Superior temporal gyrus (tissue), 1 donor: Measurements from ENCODE around the gene ADD1.

ENCODE experiments used
- DNase-seq: peaks from one replicate; pipeline ENCODE4 v3.0.0-alpha.2; 2016; ENCODE audit errors: extremely low spot score

ADD1 gene

GRCh38 chr4:2822461-2823300 is 21.0 kb upstream of the ADD1 start:
- DNase-seq: no peak

GRCh38 chr4:2823301-2823670 is 20.4 kb upstream of the ADD1 start:
- no peak for DNase-seq

GRCh38 chr4:2823671-2824328 is 19.8 kb upstream of the ADD1 start:
- no peak for DNase-seq

- DNase-seq: no peak
Observed at GRCh38 chr4:2824329-2824835, 19.3 kb upstream of the ADD1 start.

- DNase-seq: no peak
Observed at GRCh38 chr4:2824836-2825381, 18.7 kb upstream of the ADD1 start.

- DNase-seq: no peak
Observed at GRCh38 chr4:2825740-2826139, 17.9 kb upstream of the ADD1 start.

GRCh38 chr4:2827071-2827873 is 16.4 kb upstream of the ADD1 start:
- no peak for DNase-seq

- no peak for DNase-seq
Observed at GRCh38 chr4:2827874-2828751, 15.5 kb upstream of the ADD1 start.

- no peak for DNase-seq
Observed at GRCh38 chr4:2828758-2829181, 14.9 kb upstream of the ADD1 start.

GRCh38 chr4:2829321-2829932 is 14.2 kb upstream of the ADD1 start:
- DNase-seq: no peak

GRCh38 chr4:2829933-2830451 is 13.7 kb upstream of the ADD1 start:
- no peak for DNase-seq

- no peak for DNase-seq
Observed at GRCh38 chr4:2830632-2831610, 12.7 kb upstream of the ADD1 start.

- DNase-seq: no peak
Observed at GRCh38 chr4:2831611-2832308, 11.9 kb upstream of the ADD1 start.

GRCh38 chr4:2832309-2832980 is 11.2 kb upstream of the ADD1 start:
- DNase-seq: no peak

GRCh38 chr4:2832981-2833670 is 10.5 kb upstream of the ADD1 start:
- DNase-seq: no peak

GRCh38 chr4:2833671-2834000 is 10.0 kb upstream of the ADD1 start:
- DNase-seq: no peak
